GM21786 (cell line): ENCODE data around the gene MCEE.
"Not testable (repeated sequence)": the region's sequence is repeated elsewhere in the genome, so short reads cannot be mapped to it uniquely, and the experiment has no call there.

Source experiments
- ATAC-seq: cut with Tn5 transposase; IDR thresholded peaks from one replicate; pipeline ENCODE4 v1.9.1; 2021; ENCODE audit not compliant: unreplicated experiment

The MCEE gene

GRCh38 chr2:71083752-71084312, 46.2 kb downstream of the MCEE start:
- ATAC-seq, result not testable (repeated sequence)

GRCh38 chr2:71083297-71083696, 46.7 kb downstream of the MCEE start:
- not testable (repeated sequence) for ATAC-seq

DNA sequence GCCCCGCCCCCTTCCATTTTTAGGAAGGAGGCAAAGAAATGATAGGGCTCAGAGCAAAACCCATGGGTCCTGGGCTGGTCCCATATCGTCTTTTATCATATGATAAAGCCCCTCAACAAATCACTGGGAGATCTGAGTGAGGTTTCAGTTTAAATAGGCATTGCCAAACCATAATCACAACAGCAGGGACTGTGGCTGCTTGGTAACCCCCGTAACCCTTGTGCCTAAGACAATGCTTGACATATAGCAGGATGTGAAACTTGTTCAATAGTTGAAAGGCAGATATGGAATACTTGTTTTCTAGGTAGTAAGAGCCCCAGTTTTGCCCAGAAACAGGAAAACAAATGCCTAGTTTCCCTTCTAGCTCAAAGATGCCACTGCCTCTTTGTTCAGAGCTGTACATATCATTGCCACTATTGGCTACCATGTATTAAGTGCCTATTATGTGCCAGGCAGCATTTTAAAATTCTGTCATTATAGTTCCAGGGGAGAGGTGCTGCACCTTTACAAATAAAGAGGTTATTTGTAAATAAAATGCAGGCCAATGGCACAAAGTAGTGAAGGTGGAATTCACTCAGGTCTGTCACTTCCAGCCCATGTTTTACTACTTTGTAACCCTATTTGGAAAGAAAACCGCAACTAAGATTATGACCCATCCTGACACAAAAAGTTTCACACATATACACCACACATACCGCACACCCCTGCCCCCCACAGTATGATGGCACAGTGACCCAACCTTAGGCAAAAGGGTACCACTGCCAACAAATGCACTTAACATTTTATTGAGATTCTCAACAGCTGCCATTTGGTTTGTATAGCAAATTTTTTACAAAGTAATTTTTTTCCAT, 47.4 kb downstream of the MCEE start:
- peak; percentile 55 for ATAC-seq

DNA sequence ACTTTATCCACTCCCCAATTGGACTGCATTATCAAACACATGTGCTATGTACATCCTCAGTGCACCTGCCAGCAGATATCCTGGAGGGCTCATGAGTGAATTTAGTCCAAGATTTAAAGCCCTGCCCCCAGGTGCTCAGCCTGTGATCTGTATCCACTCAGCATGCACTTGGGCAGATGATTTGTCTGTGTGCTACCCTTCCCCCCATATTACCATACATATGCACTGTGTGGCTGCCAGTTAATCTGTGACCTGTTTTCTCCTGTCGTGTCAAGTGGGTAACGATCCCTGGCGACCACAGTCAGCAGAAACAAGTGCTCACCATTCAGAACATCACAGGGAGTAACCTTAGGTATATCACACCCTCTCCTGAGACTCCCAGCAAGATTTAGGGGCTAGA, 51.4 kb downstream of the MCEE start:
- no peak for ATAC-seq

DNA sequence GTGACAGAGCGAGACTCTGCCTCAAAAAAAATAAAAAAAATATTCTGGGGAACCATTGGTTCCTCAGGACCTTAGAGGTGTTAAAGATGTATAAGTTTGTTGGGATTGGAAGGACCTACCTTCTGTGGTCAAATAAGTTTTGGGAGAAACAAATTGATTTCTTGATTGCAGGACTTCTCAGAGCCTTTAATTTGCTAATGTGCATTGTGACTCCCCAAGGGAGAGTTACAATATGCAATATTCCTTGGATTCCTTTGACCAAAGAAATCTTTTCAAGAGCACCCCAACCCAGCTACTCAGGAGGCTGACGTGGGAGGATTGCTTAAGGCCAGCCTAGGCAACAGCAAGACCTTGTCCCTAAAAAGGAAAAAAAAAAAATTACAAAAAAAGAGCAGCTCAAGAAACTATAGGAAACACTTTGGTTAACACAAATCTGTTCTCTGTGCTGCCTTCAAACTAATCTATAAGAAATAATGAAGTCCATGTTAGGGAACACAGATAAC, 55.1 kb downstream of the MCEE start:
- no peak for ATAC-seq

GRCh38 chr2:71073475-71073874, 56.6 kb downstream of the MCEE start:
- no peak for ATAC-seq

DNA sequence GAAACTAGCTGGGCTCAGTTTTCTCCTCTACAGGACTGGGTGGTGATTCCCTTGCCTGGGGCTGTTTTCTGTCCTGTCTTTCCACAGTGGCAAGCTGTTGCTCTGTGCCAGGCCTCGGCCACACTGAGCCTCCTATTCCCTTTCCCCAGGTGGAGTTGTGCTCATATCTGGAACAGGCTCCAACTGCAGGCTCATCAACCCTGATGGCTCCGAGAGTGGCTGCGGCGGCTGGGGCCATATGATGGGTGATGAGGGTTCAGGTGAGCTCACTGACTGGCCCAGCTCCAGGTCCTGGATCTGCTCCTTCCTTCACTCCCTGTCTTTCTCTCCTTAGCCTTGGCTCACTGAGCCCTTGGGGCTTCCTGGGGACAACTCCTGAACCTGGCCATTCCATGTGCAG, 57.5 kb downstream of the MCEE start:
- no peak for ATAC-seq

DNA sequence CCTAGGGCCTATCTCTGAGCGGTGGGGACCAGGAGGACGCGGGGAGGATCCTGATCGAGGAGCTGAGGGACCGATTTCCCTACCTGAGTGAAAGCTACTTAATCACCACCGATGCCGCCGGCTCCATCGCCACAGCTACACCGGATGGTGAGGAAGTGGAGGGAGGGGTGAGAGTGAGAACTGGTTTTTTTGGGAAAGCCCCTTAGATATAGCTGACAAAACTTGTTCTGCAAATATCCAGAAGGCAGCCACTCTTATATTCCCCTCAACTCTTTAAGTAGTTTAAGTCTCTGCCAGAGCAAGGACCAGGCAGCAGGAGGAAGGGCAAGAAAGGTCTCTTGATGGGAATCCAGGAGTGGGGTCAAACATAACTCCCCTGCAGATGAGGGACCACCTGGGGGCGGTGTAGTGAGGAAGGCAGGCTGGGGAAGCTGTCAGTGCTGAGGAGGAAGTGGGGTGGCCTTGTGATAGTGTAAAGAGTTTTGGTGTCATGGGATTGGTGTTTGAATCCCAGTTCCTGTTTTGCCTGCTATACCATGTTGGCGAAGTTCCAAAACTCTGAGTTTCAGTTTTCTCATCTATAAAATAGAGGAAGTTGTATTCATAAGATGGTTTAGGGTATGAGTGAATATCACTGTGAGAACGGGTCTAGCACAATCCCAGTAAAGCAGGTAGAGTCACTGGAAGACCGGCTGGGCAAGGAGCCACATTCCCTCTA, 58.2 kb downstream of the MCEE start:
- ATAC-seq, result peak; percentile 42

DNA sequence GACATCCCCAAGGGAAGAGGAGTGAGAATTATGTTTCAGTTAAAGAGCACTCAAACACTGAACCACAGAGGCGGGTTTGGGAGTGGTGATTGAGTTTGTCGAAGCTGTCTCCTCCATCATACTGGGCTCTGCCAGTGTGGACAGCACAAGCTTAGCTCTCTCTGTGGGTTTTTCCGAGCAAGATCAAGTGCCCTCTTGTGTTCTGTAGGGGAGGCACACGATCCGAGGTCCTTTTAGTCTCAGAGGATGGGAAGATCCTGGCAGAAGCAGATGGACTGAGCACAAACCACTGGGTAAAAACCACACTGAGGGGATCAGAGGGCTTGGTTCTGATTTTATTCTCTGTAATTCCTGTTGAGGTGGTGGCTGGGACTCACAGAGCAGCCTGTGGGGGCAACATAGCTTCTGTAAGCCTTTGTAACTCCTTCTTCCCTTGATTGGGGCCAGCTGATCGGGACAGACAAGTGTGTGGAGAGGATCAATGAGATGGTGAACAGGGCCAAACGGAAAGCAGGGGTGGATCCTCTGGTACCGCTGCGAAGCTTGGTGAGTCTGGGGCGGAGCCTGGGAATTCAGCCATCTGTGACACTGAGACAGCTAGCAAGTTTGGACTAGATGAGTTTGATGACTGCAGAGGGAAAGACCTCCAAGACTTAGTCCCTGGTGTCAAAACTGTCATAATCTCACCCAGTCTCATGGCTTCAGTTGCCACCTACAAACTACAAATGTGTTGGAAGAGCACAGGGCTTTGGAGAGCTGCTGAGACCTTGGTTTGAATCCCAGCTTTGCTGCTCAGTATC, 59.5 kb downstream of the MCEE start:
- no peak for ATAC-seq

- ATAC-seq, result no peak
These were observed 60.7 kb downstream of the MCEE start for GRCh38 chr2:71069376-71069775.

GRCh38 chr2:71068218-71069035, 61.6 kb downstream of the MCEE start, which contains the start of gene NAGK:
Gene NAGK, plus strand, starts transcription at chr2:71068648. Its CDS starts 36 bp downstream, at chr2:71068684.
- peak; percentile 39 for ATAC-seq

- ATAC-seq, result no peak
These were observed 62.3 kb downstream of the MCEE start for GRCh38 chr2:71067567-71068217.

DNA sequence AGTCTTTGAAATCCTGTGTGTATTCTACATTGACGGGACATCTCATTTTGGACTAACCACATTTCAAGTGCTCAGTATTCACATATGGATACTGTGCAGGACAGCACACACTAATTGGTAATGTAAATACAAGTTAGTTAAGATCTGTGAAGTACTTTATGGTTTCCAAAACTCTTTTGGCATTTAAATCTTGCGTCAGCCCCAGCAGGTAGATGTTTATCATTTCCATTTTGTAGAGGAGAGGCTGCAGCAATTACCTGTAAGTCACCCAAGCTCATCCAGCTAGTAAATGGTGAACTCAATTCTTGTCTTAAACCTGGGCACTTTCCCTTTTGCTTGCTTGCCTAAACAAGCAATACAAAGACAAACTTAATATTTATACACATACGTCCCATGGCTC, 63.2 kb downstream of the MCEE start:
- no peak for ATAC-seq

DNA sequence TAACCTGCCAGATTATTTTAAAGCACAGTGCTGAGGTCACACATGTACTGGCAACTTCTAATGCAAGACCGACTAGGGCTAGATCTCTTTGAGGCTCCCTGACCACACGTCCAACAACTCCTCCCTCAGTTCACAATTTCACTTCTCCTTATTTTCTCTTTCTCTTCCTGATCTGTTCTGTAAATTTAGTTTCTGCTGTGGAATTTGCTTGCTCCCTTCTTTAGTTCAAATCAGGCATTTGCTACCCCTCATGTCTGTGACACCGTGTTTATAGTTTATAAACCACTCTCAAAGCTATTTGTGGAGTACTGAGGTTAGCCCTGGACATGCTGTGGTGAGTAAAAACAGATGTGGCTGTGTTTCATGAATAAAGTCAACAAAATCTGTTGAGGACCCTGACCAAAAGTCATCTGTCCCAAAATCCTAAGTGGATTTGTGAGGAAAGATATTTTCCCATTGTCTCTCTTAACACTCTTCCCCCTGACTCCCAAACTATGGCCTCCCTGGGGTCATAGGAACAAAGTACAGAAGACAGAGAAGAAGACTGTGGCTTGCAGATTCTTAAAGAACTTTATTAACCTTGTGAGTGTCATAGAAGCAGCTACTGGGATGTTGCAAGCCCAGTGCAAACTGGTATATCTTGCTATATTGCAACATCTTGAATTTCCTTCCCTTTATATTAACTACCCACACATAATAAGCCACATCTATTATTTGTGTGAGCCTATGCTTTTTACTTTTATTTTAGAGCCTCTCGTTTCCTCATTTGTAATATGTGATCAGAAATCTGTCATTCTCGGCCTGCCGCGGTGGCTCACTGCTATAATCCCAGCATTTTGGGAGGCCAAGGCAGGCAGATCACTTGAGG, 65.0 kb downstream of the MCEE start:
- peak; percentile 28 for ATAC-seq

DNA sequence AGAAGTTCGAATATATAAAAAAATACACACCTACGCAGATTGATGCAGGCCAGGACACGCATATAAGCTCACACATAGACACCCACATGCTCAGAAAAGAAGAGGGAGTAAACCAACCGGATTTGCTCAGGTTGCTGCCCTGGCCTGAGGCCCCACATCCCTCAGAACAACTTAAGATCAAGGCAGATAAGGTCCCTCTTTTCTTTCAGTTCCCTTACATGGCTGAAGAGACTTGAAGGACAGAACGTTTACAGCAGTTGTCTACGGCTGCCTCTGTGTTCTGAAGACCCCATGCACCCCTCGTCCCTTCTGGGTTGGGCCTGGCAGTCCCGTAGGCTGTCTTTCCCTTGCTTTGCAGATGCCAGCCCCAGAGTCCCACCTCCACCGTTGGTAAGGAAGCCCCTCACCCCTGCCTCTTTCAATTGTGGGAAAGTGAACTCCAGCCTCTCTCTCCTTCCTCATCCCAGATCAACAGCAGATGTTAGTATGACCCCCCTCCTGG, 65.9 kb downstream of the MCEE start:
- ATAC-seq, result no peak

DNA sequence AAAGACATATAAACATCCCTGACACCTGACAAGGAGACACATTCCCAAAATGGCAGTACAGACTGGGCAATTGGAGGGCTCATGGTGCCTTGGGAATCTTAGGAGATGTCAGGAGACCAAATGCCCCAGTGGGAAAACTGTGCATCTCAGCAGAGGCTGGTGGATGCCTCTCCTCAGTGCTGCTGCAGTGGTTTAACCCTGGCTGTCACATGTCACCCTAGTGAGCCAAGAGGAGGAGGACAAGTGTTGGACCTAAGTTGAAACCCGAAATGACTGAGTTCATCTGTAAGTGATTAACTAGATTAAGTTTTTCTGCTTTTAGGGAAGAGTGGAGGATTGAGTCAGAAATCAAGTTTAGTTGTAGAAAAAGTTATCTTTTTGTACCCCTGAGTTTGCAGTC, 66.8 kb downstream of the MCEE start:
- ATAC-seq, result no peak

DNA sequence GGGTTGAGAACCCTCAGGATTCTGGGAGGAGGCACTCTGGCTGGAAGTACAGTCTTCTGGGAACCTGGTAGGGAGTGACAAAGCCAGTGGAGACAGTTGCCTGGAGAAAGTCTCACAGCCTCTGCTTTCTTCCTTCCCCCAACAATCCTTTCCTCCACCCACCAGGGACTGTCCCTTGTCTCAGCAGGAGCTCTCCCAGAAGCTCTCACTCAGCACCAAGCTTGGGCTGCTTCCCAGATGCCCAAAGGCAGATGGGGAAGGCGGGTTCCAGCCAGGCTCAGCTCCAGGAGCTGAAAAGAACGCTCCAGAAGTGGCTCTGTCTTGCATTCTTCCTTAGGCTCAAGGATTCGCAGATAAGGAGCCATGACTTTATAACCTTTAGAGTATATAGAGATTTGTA, 69.2 kb downstream of the MCEE start:
- no peak for ATAC-seq

DNA sequence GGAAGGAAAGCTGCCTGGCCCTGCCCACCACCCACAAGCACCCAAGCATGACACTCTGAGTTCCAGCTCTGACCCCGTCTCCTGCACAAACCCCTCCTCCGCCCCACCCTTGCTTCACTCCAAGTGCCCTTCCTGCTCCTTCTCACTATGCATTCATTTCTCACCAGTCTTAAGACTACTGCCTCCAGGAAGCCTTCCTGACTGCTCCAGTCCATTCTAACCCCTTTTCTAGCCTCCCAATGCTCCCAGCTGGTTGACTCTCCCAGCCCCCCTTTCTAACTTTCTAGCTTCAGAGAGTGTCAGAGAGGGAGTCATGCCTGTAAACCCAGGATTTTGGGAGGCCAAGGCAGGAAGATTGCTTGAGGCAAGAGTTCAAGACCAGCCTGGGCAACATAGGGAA, 69.8 kb downstream of the MCEE start:
- ATAC-seq, result no peak
